ENCODE measurements around the gene VPS11. TPM values are rescaled to one million over a fixed set of nuclear protein-coding genes. Genes with fewer than 3 reads are reported as not detected.

VPS11 gene
- polyA plus RNA-seq, 6 donors from 2014 or later = 36.7 to 50.0 (median 46.2) TPM

DNA sequence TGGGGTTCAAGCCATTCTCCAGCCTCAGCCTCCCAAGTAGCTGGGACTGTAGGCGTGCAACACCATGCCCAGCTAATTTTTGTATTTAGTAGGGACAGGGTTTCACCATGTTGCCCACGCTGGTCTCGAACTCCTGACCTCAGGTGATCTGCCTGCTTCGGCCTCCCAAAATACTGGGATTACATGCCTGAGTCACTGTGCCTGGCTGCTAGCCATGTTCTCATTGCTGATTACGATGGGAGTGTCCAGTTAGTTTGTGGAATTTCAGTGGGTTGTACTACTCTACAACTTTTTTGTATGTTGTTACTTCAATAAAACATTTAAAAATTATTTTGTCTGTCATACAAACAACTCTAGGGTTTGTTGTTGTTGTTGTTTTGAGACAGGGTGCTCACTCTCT is 4.8 kb upstream of the VPS11 start:
- Mint-ChIP-seq H3K4me1 (peaks cover 20 to 40% (median 34%) of the 10 kb centered on the region in 3 donors), H3K36me3 (no peaks in the 10 kb centered on the region), H3K4me3 (peak overlapping the region in 1 of 8 donors; percentile 22), H3K27ac (no peak overlapping the region), H3K27me3 (no peaks in the 10 kb centered on the region), H3K9me3 (no peaks in the 10 kb centered on the region)
- no peak for DNase-seq
- no peak for ATAC-seq (ENCODE audit: low read depth in 2 of 2)

DNA sequence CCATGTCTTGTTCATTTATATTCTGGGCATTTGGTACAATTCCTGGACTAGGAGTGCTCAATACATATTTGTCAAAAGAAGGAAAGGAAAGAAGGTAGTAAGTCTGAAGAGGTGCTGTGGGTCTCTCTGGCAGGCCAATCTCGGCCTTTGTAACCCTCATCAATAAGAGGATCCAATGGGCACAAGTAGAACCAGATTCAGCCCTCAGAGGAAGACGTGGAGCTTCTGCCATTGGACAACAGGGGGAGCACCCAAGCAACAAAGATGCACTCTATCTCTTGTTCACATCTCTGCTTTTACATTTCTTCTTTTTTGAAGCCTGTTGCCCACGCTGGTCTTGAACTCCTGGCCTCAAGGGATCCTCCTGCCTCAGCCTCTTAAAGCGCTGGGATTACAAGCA is 2.2 kb upstream of the VPS11 start:
- Mint-ChIP-seq H3K27ac (peak overlapping the region in 4 of 6 donors; percentile 69 to 98 (median 88)), H3K4me1 (peaks cover 19 to 50% (median 34%) of the 10 kb centered on the region in 3 donors), H3K36me3 (no peaks in the 10 kb centered on the region), H3K4me3 (peak overlapping the region in 5 of 8 donors; percentile 25 to 96 (median 37)), H3K27me3 (no peaks in the 10 kb centered on the region), H3K9me3 (no peaks in the 10 kb centered on the region)
- no peak for DNase-seq
- ATAC-seq (ENCODE audit: low read depth in 2 of 2) = no peak

DNA sequence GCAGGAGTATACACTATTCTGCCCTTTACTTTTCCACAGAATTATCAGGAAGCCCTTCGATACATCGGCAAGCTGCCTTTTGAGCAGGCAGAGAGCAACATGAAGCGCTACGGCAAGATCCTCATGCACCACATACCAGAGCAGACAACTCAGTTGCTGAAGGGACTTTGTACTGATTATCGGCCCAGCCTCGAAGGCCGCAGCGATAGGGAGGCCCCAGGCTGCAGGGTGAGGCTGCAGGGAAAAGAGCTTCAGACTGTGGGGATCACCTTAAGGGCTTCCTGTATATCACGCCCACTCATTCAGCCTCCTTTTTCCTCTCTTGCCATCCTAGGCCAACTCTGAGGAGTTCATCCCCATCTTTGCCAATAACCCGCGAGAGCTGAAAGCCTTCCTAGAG is 10.2 kb downstream of the VPS11 start:
- ATAC-seq (ENCODE audit: low read depth in 2 of 2) = no peak
- H3K4me1 Mint-ChIP-seq = peaks cover 0 to 2% (median 0%) of the 10 kb centered on the region in 3 donors
- peak overlapping the region in 2 of 6 donors; percentile 62 to 74 for H3K27ac Mint-ChIP-seq
- no peaks in the 10 kb centered on the region for H3K27me3 Mint-ChIP-seq
- H3K36me3 Mint-ChIP-seq = peaks cover 19 to 39% of the 10 kb centered on the region in 2 donors
- H3K9me3 Mint-ChIP-seq = no peaks in the 10 kb centered on the region
- DNase-seq = no peak
- no peak overlapping the region for H3K4me3 Mint-ChIP-seq

DNA sequence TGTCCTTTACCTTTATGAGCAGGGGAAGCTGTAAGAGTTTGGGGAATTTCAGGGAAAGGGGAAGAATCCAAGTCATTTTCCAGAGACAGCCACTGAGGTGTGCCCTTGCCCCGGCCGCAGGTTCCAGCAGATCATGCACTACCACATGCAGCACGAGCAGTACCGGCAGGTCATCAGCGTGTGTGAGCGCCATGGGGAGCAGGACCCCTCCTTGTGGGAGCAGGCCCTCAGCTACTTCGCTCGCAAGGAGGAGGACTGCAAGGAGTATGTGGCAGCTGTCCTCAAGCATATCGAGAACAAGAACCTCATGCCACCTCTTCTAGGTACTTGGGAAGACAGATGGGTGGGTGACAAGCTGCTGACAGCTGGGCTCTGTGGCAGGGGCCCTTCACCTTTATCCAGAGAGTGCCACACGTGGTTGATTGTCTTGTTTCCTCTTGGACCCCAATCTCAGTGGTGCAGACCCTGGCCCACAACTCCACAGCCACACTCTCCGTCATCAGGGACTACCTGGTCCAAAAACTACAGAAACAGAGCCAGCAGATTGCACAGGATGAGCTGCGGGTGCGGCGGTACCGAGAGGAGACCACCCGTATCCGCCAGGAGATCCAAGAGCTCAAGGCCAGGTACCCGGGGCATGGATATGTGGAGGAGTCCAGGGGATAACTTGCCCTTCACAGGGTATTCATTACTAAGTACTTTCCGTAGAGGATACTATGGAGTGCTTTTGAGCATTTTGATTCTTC is 11.2 kb downstream of the VPS11 start:
- Mint-ChIP-seq H3K36me3 (peaks cover 19 to 36% of the 10 kb centered on the region in 2 donors), H3K27ac (peak overlapping the region in 1 of 6 donors; percentile 16), H3K27me3 (no peaks in the 10 kb centered on the region), H3K9me3 (no peaks in the 10 kb centered on the region), H3K4me1 (no peaks in the 10 kb centered on the region), H3K4me3 (peak overlapping the region in 2 of 8 donors; percentile 27 to 59)
- no peak for ATAC-seq (ENCODE audit: low read depth in 2 of 2)
- DNase-seq = no peak

DNA sequence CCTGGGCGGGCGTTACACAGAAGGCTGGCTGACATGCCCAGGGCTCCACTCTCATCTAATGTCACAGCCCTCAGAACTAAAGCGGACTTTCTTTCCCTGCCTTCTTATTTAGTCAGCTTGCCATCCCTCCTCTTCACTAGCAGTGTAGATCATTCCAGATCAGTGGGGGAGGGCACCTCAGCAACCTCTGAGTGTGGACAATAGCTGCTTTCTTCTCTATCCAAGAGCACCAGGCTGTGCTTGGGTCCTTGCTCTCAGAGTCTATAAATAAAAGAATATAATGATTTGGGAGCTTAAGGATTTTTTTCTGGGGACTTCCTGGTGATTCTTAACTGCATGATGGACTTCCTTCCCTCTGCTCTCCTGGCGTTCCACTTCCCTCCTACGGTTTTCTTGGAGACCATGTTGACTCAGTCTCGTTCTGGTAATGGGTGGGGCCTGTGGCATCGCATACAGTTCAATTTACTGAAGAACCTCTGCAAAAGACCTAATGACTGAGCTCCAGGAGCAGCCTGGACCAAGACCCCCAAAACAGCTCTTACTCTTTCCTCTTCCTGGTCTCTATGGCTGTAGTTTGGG is 14.2 kb downstream of the VPS11 start:
- ATAC-seq (ENCODE audit: low read depth in 2 of 2) = no peak

DNA sequence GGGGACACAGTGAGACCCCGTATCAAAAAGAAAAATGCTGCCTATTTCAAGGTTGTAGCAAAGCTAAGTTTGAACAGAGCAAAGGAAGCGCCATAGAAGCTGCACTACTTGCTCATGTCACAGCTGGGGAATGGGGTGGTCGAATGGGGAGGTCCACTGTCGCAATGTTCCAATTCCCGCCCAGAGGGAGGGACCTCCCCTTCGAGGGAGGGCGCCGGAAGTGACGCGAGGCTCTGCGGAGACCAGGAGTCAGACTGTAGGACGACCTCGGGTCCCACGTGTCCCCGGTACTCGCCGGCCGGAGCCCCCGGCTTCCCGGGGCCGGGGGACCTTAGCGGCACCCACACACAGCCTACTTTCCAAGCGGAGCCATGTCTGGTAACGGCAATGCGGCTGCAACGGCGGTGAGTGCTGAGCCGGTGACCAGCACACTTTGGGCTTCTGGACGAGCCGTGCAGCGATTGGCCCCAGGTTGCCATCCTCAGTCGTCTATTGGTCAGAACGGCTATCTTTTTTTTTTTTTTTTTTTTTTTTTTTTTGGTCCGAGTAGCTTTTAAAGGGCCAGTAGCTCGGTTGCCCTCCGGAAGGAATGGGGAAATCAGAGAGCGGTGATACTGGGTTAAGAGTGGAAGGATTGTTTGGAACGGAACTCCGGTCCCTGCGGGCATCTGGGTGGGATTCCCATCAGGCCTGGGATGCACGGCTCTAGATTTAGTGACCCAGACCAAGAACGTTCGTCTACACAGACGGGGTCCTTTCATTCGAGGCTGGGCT is 17.2 kb downstream of the VPS11 start, which contains the start of gene HMBS:
HMBS (plus strand) TSS at position 219 of the 774 bp plus-strand sequence; CDS start at position 372, 153 bp downstream.
- H3K9me3 Mint-ChIP-seq = no peaks in the 10 kb centered on the region
- no peaks in the 10 kb centered on the region for H3K27me3 Mint-ChIP-seq
- peak within 1 kb of the TSS; percentile 66 to 97 (median 90) for H3K27ac Mint-ChIP-seq
- ATAC-seq (ENCODE audit: low read depth in 2 of 2) (peak; percentile 94), DNase-seq (peak; percentile 92)
- H3K36me3 Mint-ChIP-seq = peaks cover 8 to 23% of the 10 kb centered on the region in 2 donors
- peaks cover 12 to 28% (median 19%) of the 10 kb centered on the region in 3 donors for H3K4me1 Mint-ChIP-seq
- H3K4me3 Mint-ChIP-seq = peak within 1 kb of the TSS; percentile 88 to 97 (median 96)

More for the DNA sequence above, 14.2 kb downstream of the VPS11 start:
- peak overlapping the region in 1 of 8 donors; percentile 70 for H3K4me3 Mint-ChIP-seq
- peaks cover 8 to 18% (median 16%) of the 10 kb centered on the region in 3 donors for H3K4me1 Mint-ChIP-seq
- no peaks in the 10 kb centered on the region for H3K27me3 Mint-ChIP-seq
- peak overlapping the region in 5 of 6 donors; percentile 3 to 84 (median 63) for H3K27ac Mint-ChIP-seq
- no peak for DNase-seq
- H3K9me3 Mint-ChIP-seq = no peaks in the 10 kb centered on the region
- H3K36me3 Mint-ChIP-seq = peaks cover 19 to 36% of the 10 kb centered on the region in 2 donors

DNA sequence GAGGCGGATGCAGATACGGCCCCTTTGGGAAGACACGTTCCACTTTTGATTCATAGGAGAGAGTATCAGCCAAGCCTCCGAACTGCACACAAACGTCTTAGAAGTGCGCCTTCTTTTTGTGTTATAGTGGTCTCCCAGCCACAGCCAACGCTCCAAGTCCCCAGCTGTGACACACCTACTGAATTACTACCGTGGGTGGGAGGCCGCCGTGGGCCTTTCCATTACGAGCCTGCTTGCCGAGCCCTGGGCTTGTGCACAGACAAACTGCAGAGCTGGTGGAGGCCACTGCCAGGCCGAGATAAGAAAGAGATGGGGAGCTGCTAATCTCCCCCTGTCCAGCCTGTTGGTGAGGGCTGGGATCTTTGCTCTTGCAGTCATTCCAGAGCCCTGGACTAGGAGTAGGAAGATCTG is 17.8 kb downstream of the VPS11 start:
- Mint-ChIP-seq H3K9me3 (no peaks in the 10 kb centered on the region), H3K27ac (peak overlapping the region; percentile 66 to 97 (median 90)), H3K4me3 (peak overlapping the region; percentile 88 to 97 (median 96)), H3K27me3 (no peaks in the 10 kb centered on the region), H3K4me1 (peaks cover 17 to 34% (median 25%) of the 10 kb centered on the region in 3 donors), H3K36me3 (peaks cover 8 to 20% of the 10 kb centered on the region in 2 donors)
- ATAC-seq (ENCODE audit: low read depth in 2 of 2) (no peak), DNase-seq (no peak)

DNA sequence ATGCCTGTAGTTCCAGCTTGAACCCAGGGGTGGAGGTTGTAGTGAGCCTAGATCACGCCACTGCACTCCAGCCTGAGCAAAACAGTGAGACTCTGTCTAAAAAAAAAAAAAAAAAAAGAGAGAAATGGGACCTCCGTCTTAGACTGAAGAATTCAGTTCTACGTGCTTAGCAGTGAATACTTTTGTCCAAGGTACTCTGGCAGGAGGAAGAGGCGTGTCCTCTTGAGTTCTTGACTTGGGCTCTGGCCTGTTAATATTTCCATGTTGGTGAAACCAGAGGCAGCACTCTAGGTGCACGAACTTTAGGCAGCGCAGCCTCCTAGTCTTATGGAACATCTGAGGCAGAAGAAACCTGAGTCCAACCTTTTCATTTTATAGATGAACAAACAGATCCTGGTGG is 19.5 kb downstream of the VPS11 start:
- Mint-ChIP-seq H3K4me1 (peaks cover 17 to 39% (median 25%) of the 10 kb centered on the region in 3 donors), H3K4me3 (peak overlapping the region in 3 of 8 donors; percentile 40 to 67 (median 42)), H3K9me3 (no peaks in the 10 kb centered on the region), H3K27ac (peak overlapping the region in 1 of 6 donors; percentile 94), H3K36me3 (peaks cover 0 to 3% of the 10 kb centered on the region in 2 donors), H3K27me3 (no peaks in the 10 kb centered on the region)
- ATAC-seq (ENCODE audit: low read depth in 2 of 2) (no peak), DNase-seq (no peak)

DNA sequence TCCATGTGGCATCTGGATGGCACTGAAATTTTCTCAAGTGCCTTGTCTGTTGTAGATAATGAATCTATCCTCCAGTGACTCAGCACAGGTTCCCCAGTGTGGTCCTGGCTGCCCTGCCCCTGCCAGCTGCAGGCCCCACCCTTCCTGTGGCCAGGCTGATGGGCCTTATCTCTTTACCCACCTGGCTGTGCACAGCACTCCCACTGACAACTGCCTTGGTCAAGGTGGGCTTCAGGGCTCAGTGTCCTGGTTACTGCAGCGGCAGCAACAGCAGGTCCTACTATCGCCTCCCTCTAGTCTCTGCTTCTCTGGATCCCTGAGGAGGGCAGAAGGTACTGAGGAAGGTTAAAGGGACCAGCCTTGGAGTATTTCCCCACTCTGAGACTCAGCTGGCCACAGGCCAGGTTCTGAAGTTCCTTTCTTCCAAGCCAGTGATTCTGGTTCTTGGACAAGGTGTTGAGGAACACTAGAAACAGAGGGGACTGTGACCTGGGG is 20.2 kb downstream of the VPS11 start:
- H3K27ac Mint-ChIP-seq = peak overlapping the region in 1 of 6 donors; percentile 94
- no peak for ATAC-seq (ENCODE audit: low read depth in 2 of 2)
- DNase-seq = no peak
- H3K4me3 Mint-ChIP-seq = peak overlapping the region in 2 of 8 donors; percentile 35 to 67
- H3K9me3 Mint-ChIP-seq = no peaks in the 10 kb centered on the region
- H3K27me3 Mint-ChIP-seq = no peaks in the 10 kb centered on the region
- H3K36me3 Mint-ChIP-seq = no peaks in the 10 kb centered on the region
- H3K4me1 Mint-ChIP-seq = peaks cover 17 to 46% (median 25%) of the 10 kb centered on the region in 3 donors

DNA sequence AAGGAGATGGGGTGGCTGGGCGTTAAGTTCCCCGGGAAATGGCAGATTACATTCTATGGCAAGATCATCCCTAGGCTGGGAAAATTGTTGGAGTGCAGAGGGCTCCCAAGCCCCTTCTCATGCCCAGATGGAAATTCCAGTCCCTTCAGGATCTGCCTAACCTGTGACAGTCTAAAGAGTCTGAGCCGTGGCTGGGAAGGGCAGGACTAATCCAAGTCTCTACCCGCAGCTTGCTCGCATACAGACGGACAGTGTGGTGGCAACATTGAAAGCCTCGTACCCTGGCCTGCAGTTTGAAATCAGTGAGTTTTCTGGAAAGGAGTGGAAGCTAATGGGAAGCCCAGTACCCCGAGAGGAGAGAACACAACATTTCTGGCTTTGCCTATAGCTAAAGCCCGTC is 20.8 kb downstream of the VPS11 start:
- Mint-ChIP-seq H3K4me1 (peaks cover 19 to 49% (median 31%) of the 10 kb centered on the region in 3 donors), H3K27me3 (no peaks in the 10 kb centered on the region), H3K9me3 (no peaks in the 10 kb centered on the region), H3K36me3 (no peaks in the 10 kb centered on the region), H3K4me3 (peak overlapping the region in 1 of 8 donors; percentile 20), H3K27ac (no peak overlapping the region)
- no peak for DNase-seq
- ATAC-seq (ENCODE audit: low read depth in 2 of 2) = no peak

DNA sequence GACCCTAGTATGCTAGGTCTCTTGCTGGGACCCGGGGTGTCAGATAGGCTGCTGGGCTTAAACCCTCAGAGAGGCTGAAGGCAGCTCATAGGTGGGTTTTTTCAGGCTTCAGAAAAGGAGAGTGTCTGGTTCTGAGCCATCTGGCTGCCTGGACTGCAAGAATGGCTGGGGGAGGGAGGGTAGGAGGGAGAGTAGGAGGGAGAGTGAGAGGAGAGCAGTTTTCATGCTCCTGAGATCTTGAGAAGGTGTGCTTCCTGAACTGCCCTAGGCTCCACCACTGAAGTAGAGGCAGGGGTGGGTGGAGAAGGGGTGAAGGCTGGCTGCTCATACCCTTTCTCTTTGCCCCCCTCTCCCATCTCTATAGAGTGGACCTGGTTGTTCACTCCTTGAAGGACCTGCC is 21.7 kb downstream of the VPS11 start:
- no peak for ATAC-seq (ENCODE audit: low read depth in 2 of 2)
- no peaks in the 10 kb centered on the region for H3K9me3 Mint-ChIP-seq
- no peaks in the 10 kb centered on the region for H3K27me3 Mint-ChIP-seq
- H3K36me3 Mint-ChIP-seq = no peaks in the 10 kb centered on the region
- DNase-seq = no peak
- H3K4me3 Mint-ChIP-seq = no peak overlapping the region
- no peak overlapping the region for H3K27ac Mint-ChIP-seq
- peaks cover 20 to 53% (median 37%) of the 10 kb centered on the region in 3 donors for H3K4me1 Mint-ChIP-seq

DNA sequence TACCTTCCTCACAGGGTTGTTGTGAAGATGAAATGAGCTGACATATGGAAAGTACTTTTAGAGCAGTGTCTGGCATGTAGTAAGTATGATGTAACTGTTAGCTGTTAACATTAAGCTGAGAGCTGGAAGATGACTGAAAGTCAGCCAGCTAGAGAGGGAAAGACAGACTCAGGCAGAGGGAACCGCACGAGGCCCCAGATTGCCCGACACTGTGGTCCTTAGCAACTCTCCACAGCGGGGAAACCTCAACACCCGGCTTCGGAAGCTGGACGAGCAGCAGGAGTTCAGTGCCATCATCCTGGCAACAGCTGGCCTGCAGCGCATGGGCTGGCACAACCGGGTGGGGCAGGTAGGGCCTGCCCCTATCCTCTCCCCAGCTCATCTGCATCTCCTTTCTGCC is 23.6 kb downstream of the VPS11 start:
- no peaks in the 10 kb centered on the region for H3K9me3 Mint-ChIP-seq
- H3K27me3 Mint-ChIP-seq = no peaks in the 10 kb centered on the region
- H3K36me3 Mint-ChIP-seq = no peaks in the 10 kb centered on the region
- DNase-seq = no peak
- ATAC-seq (ENCODE audit: low read depth in 2 of 2) = no peak
- no peak overlapping the region for H3K27ac Mint-ChIP-seq
- peak overlapping the region in 2 of 8 donors; percentile 25 to 44 for H3K4me3 Mint-ChIP-seq
- peaks cover 16 to 48% (median 24%) of the 10 kb centered on the region in 3 donors for H3K4me1 Mint-ChIP-seq

Data from naive B cell (primary cell).